Hepatocyte (in vitro differentiated cells): ENCODE results near the gene CXCR1. TPM values are rescaled to one million over a fixed set of nuclear protein-coding genes. Genes with fewer than 3 reads are reported as not detected.

Experiments used
- DNase-seq: peaks from one replicate; pipeline ENCODE4 v3.0.0-alpha.2; 2016; ENCODE audit warnings: low spot score
- H2AFZ ChIP-seq: fragments of 200-600 bp; sonication (generic); 2 replicates; pipeline ENCODE4 v1.6.0; 2016; ENCODE audit warnings: antibody characterized with exemption, mild to moderate bottlenecking
- H3K27ac ChIP-seq: fragments of 200-600 bp; sonication (generic); 2 replicates; pipeline ENCODE4 v1.5.1; 2016; ENCODE audit warnings: mild to moderate bottlenecking
- H3K27me3 ChIP-seq: fragments of 200-600 bp; sonication (generic); 2 replicates; pipeline ENCODE4 v1.6.1; 2016
- H3K36me3 ChIP-seq: fragments of 200-600 bp; sonication (generic); replicated peaks from 2 replicates; pipeline ENCODE4 v1.5.1; 2016; ENCODE audit warnings: low read depth; ENCODE audit not compliant: insufficient read depth
- H3K4me1 ChIP-seq: fragments of 200-600 bp; sonication (generic); 2 replicates; pipeline ENCODE4 v1.5.1; 2016; ENCODE audit warnings: mild to moderate bottlenecking, moderate library complexity; ENCODE audit not compliant: insufficient read depth
- H3K4me2 ChIP-seq: fragments of 200-600 bp; sonication (generic); 2 replicates; pipeline ENCODE4 v1.6.0; 2016
- H3K4me3 ChIP-seq: fragments of 200-600 bp; sonication (generic); 2 replicates; pipeline ENCODE4 v1.5.1; 2016; ENCODE audit warnings: mild to moderate bottlenecking
- H3K79me2 ChIP-seq: fragments of 200-600 bp; sonication (generic); 2 replicates; pipeline ENCODE4 v1.6.0; 2017; ENCODE audit warnings: mild to moderate bottlenecking
- H3K9me2 ChIP-seq: fragments of 200-600 bp; sonication (generic); replicated peaks from 2 replicates; pipeline ENCODE4 v1.6.0; 2017; ENCODE audit warnings: mild to moderate bottlenecking; ENCODE audit not compliant: insufficient read depth
- H3K9me3 ChIP-seq: fragments of 200-600 bp; sonication (generic); 2 replicates; pipeline ENCODE4 v1.5.1; 2016; ENCODE audit warnings: low read depth, mild to moderate bottlenecking
- H4K20me1 ChIP-seq: fragments of 200-600 bp; sonication (generic); 2 replicates; pipeline ENCODE4 v1.6.0; 2016; ENCODE audit warnings: mild to moderate bottlenecking; ENCODE audit not compliant: insufficient read depth, poor library complexity, severe bottlenecking
- CTCF ChIP-seq: fragments of 200-600 bp; sonication (generic); IDR thresholded peaks from 2 replicates; pipeline ENCODE4 v1.5.1; 2016; ENCODE audit warnings: antibody characterized with exemption, mild to moderate bottlenecking; ENCODE audit not compliant: poor library complexity
- EZH2 ChIP-seq: fragments of 200-600 bp; sonication (generic); IDR thresholded peaks from 2 replicates; pipeline ENCODE4 v1.6.1; 2016; ENCODE audit warnings: antibody characterized with exemption, mild to moderate bottlenecking, borderline replicate concordance
- EZH2phosphoT487 ChIP-seq: fragments of 200-600 bp; sonication (generic); IDR thresholded peaks from one replicate; pipeline ENCODE4 v1.6.1; 2018; ENCODE audit warnings: antibody characterized with exemption, mild to moderate bottlenecking, low read depth, moderate library complexity; ENCODE audit not compliant: unreplicated experiment, severe bottlenecking
- WGBS: methylation state at CpG from one replicate; pipeline ENCODE4 v1.1.6; 2016; ENCODE audit warnings: low lambda C conversion rate; ENCODE audit errors: missing lambda C conversion rate; 5-methylcytosine and 5-hydroxymethylcytosine counted together
- polyA plus RNA-seq: library from polyadenylated mRNA; unstranded; fragments of >200 nt; fragmentation: Nextera tagmentation; extraction: Ambion mirVana; gene quantifications from 2 replicates; pipeline ENCODE4 v1.2.1, GENCODE V29; 2016
- total RNA-seq: library from RNA; depleted of rRNA; stranded (reverse); fragments of >200 nt; gene quantifications from 2 replicates; pipeline ENCODE4 v1.2.3, GENCODE V29; 2014

Gene CXCR1
- total and polyA plus RNA-seq, 2 experiments from 2014 or later, result not detected

GRCh38 chr2:218161644-218162043, 5.1 kb downstream of the CXCR1 start:
- Histone ChIP-seq H3K79me2 (no peaks in the 10 kb centered on the region), H3K4me3 (no peak overlapping the region), H3K9me3 (no peaks in the 10 kb centered on the region), H3K36me3 (no peaks in the 10 kb centered on the region), H3K27ac (no peak overlapping the region), H4K20me1 (no peaks in the 10 kb centered on the region), H3K27me3 (peaks cover 5% of the 10 kb centered on the region), H3K4me2 (no peak overlapping the region), H2AFZ (no peak overlapping the region), H3K9me2 (no peaks in the 10 kb centered on the region), H3K4me1 (no peaks in the 10 kb centered on the region)
- 70% methylated on average over 2 of the region's 2 CpGs for WGBS
- no peak for DNase-seq
- TF ChIP-seq CTCF (no peak), EZH2 (no peak), EZH2phosphoT487 (no peak)

- Histone ChIP-seq H2AFZ (no peak overlapping the region), H3K79me2 (no peaks in the 10 kb centered on the region), H3K27ac (no peak overlapping the region), H3K36me3 (no peaks in the 10 kb centered on the region), H3K9me2 (no peaks in the 10 kb centered on the region), H3K9me3 (no peaks in the 10 kb centered on the region), H3K27me3 (peaks cover 5% of the 10 kb centered on the region), H3K4me2 (no peak overlapping the region), H3K4me1 (no peaks in the 10 kb centered on the region), H3K4me3 (no peak overlapping the region), H4K20me1 (no peaks in the 10 kb centered on the region)
- TF ChIP-seq CTCF (no peak), EZH2phosphoT487 (no peak), EZH2 (no peak)
- 92% methylated on average over 7 of the region's 7 CpGs for WGBS
- DNase-seq, result no peak
These were observed 10.7 kb downstream of the CXCR1 start for GRCh38 chr2:218155953-218156479.

GRCh38 chr2:218152777-218153176, 14.0 kb downstream of the CXCR1 start:
- no peaks in the 10 kb centered on the region for H3K79me2 ChIP-seq
- no peaks in the 10 kb centered on the region for H3K9me2 ChIP-seq
- H3K4me2 ChIP-seq, result no peak overlapping the region
- no peak for DNase-seq
- no peaks in the 10 kb centered on the region for H3K4me1 ChIP-seq
- no peak for TF ChIP-seq CTCF
- no peak for TF ChIP-seq EZH2
- TF ChIP-seq EZH2phosphoT487, result no peak
- no peaks in the 10 kb centered on the region for H3K36me3 ChIP-seq
- no peak overlapping the region for H3K4me3 ChIP-seq
- no peak overlapping the region for H2AFZ ChIP-seq
- no peaks in the 10 kb centered on the region for H3K27me3 ChIP-seq
- no peaks in the 10 kb centered on the region for H3K9me3 ChIP-seq
- H3K27ac ChIP-seq, result no peak overlapping the region
- no peaks in the 10 kb centered on the region for H4K20me1 ChIP-seq
- 90% methylated on average over 1 of the region's 1 CpG for WGBS

GRCh38 chr2:218152172-218152571, 14.6 kb downstream of the CXCR1 start:
- TF ChIP-seq EZH2phosphoT487, result no peak
- TF ChIP-seq EZH2, result no peak
- no peak for TF ChIP-seq CTCF
- no peaks in the 10 kb centered on the region for H3K9me2 ChIP-seq
- H3K4me1 ChIP-seq, result no peaks in the 10 kb centered on the region
- H3K4me3 ChIP-seq, result no peak overlapping the region
- H3K9me3 ChIP-seq, result no peaks in the 10 kb centered on the region
- no peaks in the 10 kb centered on the region for H3K36me3 ChIP-seq
- H4K20me1 ChIP-seq, result no peaks in the 10 kb centered on the region
- no peaks in the 10 kb centered on the region for H3K79me2 ChIP-seq
- no peak overlapping the region for H3K27ac ChIP-seq
- no peaks in the 10 kb centered on the region for H3K27me3 ChIP-seq
- 94% methylated on average over 8 of the region's 8 CpGs for WGBS
- no peak overlapping the region for H2AFZ ChIP-seq
- H3K4me2 ChIP-seq, result no peak overlapping the region
- DNase-seq, result no peak
